Stimulated activated CD8-positive, alpha-beta memory T cell treated with anti-CD3 and anti-CD28 coated beads, Interleukin-12 subunit alpha, Interleukin-12 subunit beta, amount 100 ng/mL, for 24 hours (primary cell): ENCODE results near the gene AGBL4.
"Not testable (repeated sequence)": the region's sequence is repeated elsewhere in the genome, so short reads cannot be mapped to it uniquely, and the experiment has no call there.

ENCODE experiments used
- DNase-seq: peaks from one replicate; pipeline ENCODE4 v3.0.0-alpha.2; 2020; ENCODE audit errors: extremely low read depth

The AGBL4 gene

GRCh38 chr1:49435291-49435690 is 588.5 kb downstream of the AGBL4 start:
- no peak for DNase-seq

DNA sequence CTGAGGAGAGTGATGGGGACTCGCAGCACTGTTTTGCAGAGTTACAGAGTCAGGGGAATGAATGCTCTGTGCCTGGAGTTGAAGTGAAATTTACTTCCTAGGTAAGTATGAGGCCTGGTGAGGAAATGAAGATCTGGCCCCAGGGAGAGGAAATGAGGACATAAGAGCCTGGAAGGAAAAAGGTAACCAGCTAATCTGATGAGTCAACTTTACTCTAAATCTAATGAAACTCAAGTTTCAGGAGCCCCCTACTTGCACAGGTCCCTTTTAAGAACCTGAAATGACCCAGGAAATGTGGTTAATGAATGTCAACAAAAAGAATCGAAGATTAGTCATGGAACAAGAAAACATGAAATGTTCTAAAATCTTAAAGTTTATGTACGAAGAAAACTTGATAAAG is 599.0 kb downstream of the AGBL4 start:
- no peak for DNase-seq

GRCh38 chr1:49416758-49417157 is 607.0 kb downstream of the AGBL4 start:
- DNase-seq = no peak

GRCh38 chr1:49408346-49408745 is 615.4 kb downstream of the AGBL4 start:
- no peak for DNase-seq

- DNase-seq = no peak
Measured at GRCh38 chr1:49397086-49397485, 626.7 kb downstream of the AGBL4 start.

GRCh38 chr1:49394200-49394599 is 629.6 kb downstream of the AGBL4 start:
- DNase-seq = no peak

DNA sequence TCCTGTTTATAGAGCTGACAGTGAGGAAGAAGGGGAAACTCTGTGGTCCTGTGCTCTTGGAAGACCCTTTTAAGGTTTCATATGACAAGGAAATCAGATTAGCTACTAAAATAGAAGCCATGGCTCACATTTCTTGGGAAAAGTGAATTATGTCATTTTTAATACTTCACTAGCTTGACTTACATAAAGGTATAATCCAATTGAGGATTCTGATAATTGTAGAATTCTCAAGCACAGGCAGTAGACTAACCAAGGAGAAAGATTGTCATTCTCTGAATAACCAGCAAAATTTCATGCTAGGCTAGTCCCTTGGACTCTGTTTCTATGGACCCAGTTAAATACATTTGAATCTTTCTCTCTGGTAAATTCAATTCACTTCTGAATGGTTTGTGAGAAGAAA is 634.1 kb downstream of the AGBL4 start:
- DNase-seq = no peak

- DNase-seq = no peak
Measured at GRCh38 chr1:49364676-49365075, 659.1 kb downstream of the AGBL4 start.

GRCh38 chr1:49363628-49364027 is 660.1 kb downstream of the AGBL4 start:
- no peak for DNase-seq

DNA sequence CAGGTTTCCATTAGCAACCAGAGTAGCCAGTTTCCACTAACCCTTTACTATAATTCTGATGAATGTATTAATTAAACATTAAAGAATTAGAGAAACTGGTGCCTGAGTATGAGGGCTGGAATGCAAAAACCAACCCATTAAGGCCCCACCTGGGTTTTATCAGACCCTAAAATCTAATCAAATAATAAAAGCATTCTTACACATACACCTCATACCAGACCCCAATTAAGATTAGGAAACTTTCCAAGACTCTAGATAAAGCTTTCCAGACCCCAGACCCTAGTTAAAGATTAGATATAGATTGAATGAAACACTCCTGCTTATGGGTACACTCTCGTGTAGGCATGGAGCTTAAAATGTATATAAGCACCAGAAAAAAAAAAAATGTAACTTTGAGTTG is 665.7 kb downstream of the AGBL4 start:
- DNase-seq = no peak

- DNase-seq = no peak
Measured at GRCh38 chr1:49356594-49356993, 667.2 kb downstream of the AGBL4 start.

GRCh38 chr1:49351768-49352167 is 672.0 kb downstream of the AGBL4 start:
- no peak for DNase-seq

DNA sequence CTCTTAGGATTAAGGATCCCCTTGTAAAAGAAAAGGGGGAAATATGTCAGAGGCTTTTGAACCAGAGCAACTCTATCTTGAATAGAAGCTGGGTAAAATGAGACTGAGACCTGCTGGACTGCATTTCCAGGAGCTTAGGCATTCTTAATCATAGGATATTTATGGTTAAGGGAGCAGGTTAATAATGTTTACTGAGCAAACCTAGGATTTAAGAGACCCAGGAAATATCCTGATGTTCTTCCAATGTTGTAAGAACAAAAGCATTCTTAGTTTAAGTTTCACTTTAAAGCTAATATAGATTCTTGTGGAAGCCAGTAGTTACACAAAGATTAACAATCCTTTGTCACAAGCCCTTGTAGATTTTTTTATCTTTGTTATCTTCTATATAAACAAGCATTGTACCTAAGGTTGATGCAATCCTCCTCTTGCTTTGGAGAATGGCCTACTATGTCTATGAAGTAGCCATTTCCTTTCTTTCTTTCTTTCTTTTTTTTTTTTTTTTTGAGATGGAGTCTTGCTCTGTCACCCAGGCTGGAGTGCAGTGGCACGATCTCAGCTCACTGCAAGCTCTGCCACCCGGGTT is 676.9 kb downstream of the AGBL4 start:
- no peak for DNase-seq

DNA sequence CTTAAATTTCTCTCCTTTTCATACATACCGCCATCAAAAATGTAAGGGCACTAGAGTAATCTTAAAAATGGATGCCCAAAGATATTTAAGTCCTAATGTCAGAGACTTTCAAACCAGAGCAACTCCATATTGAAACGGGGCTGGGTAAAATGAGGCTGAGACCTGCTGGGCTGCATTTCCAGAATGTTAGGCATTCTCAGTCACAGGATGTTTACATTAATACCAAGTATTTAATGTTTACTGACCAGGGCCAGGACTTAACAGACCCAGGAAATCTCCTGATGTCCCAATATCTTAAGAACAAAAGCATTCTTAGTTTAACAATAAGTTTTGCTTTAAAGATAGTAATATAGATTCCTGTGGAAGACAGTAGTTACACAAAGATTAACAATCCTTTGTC is 683.2 kb downstream of the AGBL4 start:
- DNase-seq = no peak

- DNase-seq = no peak
Measured at GRCh38 chr1:49339043-49339442, 684.7 kb downstream of the AGBL4 start.

DNA sequence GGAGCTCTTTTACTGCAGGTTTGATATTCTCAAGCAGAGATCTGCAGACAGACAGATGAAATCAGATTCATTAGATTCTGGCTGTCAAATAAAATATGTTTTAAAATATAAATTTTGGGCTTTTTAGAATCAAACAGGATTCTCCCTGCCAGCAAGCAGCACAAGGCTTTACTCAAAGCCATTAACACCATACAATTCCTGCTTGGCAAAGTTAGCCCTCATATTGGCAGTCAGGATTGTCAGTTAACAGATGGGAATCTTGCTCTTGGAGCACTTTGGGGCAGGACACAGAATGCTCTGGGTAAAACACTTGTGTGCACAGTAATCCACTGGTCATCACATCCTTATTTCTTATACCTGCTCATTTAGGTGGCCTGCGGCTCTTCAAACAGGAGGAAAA is 686.5 kb downstream of the AGBL4 start:
- no peak for DNase-seq

- DNase-seq = no peak
Measured at GRCh38 chr1:49333906-49334305, 689.8 kb downstream of the AGBL4 start.

- no peak for DNase-seq
Measured at GRCh38 chr1:49331066-49331852, 692.5 kb downstream of the AGBL4 start.

- no peak for DNase-seq
Measured at GRCh38 chr1:49323925-49324540, 699.7 kb downstream of the AGBL4 start.

DNA sequence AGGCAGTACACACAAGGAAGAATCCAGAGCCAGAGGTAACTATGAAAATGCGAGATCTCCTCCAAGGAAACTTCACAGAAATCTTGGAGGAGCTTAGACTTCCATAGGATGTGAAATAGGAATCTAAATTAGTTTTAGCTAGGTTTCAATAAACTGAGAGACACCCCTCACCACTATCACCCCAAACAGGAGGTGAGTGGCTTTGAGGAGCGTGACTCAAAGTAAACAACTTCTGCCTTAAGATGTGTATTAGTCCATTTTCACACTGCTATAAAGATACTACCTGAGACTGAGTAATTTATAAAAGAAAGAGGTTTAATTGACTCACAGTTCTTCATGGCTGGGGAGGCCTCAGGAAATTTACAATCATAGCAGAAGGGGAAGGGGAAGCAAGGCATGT is 703.3 kb downstream of the AGBL4 start:
- DNase-seq = not testable (repeated sequence)

- no peak for DNase-seq
Measured at GRCh38 chr1:49319426-49319963, 704.3 kb downstream of the AGBL4 start.

DNA sequence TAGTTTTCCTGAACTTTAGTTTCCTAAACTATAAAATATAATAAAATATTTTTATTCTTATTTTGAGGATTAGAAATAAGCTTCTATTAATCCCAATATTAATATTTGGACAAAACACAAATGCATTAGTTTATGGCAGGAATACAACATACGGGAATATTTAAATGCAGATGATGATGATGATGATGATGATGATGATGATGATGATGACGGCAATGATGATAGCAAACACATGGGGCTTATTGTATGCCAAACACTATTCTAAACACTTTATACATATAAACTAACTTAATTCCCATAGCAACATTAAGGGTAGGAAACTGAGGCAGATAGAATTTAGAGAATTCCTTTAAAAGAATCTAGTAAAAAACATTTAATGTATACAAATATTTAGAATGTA is 705.5 kb downstream of the AGBL4 start:
- no peak for DNase-seq

- no peak for DNase-seq
Measured at GRCh38 chr1:49307457-49307856, 716.3 kb downstream of the AGBL4 start.
